HG03442 (cell line): ENCODE results near the gene CPNE6.

Source experiments
- ATAC-seq: cut with Tn5 transposase; IDR thresholded peaks from one replicate; pipeline ENCODE4 v1.9.1; 2021; ENCODE audit warnings: mild to moderate bottlenecking, moderate library complexity; ENCODE audit not compliant: unreplicated experiment

CPNE6 gene

GRCh38 chr14:24126939-24127338 is 55.6 kb downstream of the CPNE6 start:
- no peak for ATAC-seq

GRCh38 chr14:24127673-24128072 is 56.3 kb downstream of the CPNE6 start:
- no peak for ATAC-seq
